Measurements from ENCODE around the gene ZNF333. TPM values are rescaled to one million over a fixed set of nuclear protein-coding genes. Genes with fewer than 3 reads are reported as not detected.

ZNF333 gene
- polyA plus RNA-seq, 2 of the 4 experiments (the other 2 are of a cell fraction): 3.5 to 5.7 TPM

- DNase-seq (ENCODE audit: low read depth in 1 of 2, low spot score in 1 of 2): peak in 1 of 2 experiments; percentile 13
Measured at GRCh38 chr19:14718522-14719116, 28.8 kb downstream of the ZNF333 start.

GRCh38 chr19:14719162-14719561 lies 29.3 kb downstream of the ZNF333 start:
- peaks cover 61% of the 10 kb centered on the region for H3K9me3 ChIP-seq
- FAIRE-seq (no peak), DNase-seq (ENCODE audit: low read depth in 1 of 2, low spot score in 1 of 2) (no peak), ATAC-seq (no peak)
- no peak overlapping the region for H3K27ac ChIP-seq
- H3K4me2 ChIP-seq: no peak overlapping the region
- WGBS (ENCODE audit: missing lambda C conversion rate): 59% methylated on average over 3 of the region's 3 CpGs
- CTCF ChIA-PET: no interaction called here
- no peaks in the 10 kb centered on the region for H3K4me1 ChIP-seq
- POLR2A ChIA-PET: no interaction called here
- TF ChIP-seq FOXS1 (CRISPR knock-in tag; IDR thresholded peaks at IDR 0.05) (no peak), RCOR1 (IDR thresholded peaks at IDR 0.05; ENCODE audit: low read depth, low read length) (no peak), ESRRA (IDR thresholded peaks at IDR 0.05; ENCODE audit: borderline replicate concordance, low read length) (no peak), HES2 (IDR thresholded peaks at IDR 0.05) (no peak), KDM1A (IDR thresholded peaks at IDR 0.05; ENCODE audit: low read depth) (no peak), REST (IDR thresholded peaks at IDR 0.05) (no peak), CEBPB (IDR thresholded peaks at IDR 0.05) (no peak), JUN (IDR thresholded peaks at IDR 0.05) (no peak), RFX5 (IDR thresholded peaks at IDR 0.05) (no peak), EHMT2 (IDR thresholded peaks at IDR 0.05; ENCODE audit: low read depth) (no peak), BHLHE40 (IDR thresholded peaks at IDR 0.05; ENCODE audit: low read depth, low read length) (no peak), KDM5A (IDR thresholded peaks at IDR 0.05) (no peak), ATOH8 (CRISPR knock-in tag; IDR thresholded peaks at IDR 0.05; ENCODE audit: low read depth) (no peak), BCL3 (IDR thresholded peaks at IDR 0.05) (no peak), MYC (IDR thresholded peaks at IDR 0.05; ENCODE audit: borderline replicate concordance, low read length) (no peak), HOXB5 (CRISPR knock-in tag; IDR thresholded peaks at IDR 0.05) (no peak), CBX2 (IDR thresholded peaks at IDR 0.05; ENCODE audit: borderline replicate concordance, low read depth) (no peak), NFE2L2 (conservative IDR thresholded peaks at IDR 0.05; ENCODE audit: low read length) (no peak)
- H3K4me3 ChIP-seq: no peak overlapping the region

More at GRCh38 chr19:14718522-14719116, 28.8 kb downstream of the ZNF333 start:
- 76% methylated on average over 16 of the region's 18 CpGs for WGBS (ENCODE audit: missing lambda C conversion rate)
- ChIA-PET POLR2A (no interaction called here), CTCF (no interaction called here)
- ATAC-seq (no peak), FAIRE-seq (no peak)
- Histone ChIP-seq H3K4me1 (no peaks in the 10 kb centered on the region), H3K4me3 (no peak overlapping the region), H3K9me3 (peaks cover 61% of the 10 kb centered on the region), H3K27ac (no peak overlapping the region), H3K4me2 (no peak overlapping the region)
- TF ChIP-seq CHD2 (IDR thresholded peaks at IDR 0.05; ENCODE audit: low read length, partially characterized antibody) (no peak), GATA3 (IDR thresholded peaks at IDR 0.05; ENCODE audit: borderline replicate concordance) (peak; percentile 30; the same call in 1 of the 2 replicates)

All from A549 (cell line).